HG03342 (cell line): ENCODE results near the gene AKR1C8.
"Not testable (repeated sequence)": the region's sequence is repeated elsewhere in the genome, so short reads cannot be mapped to it uniquely, and the experiment has no call there.

Source experiments
- ATAC-seq: cut with Tn5 transposase; IDR thresholded peaks from one replicate; pipeline ENCODE4 v1.9.1; 2021; ENCODE audit warnings: mild to moderate bottlenecking, moderate library complexity; ENCODE audit not compliant: unreplicated experiment

AKR1C8 gene

GRCh38 chr10:5109861-5110260 is 75.1 kb downstream of the AKR1C8 start:
- ATAC-seq = not testable (repeated sequence)

- no peak for ATAC-seq
Measured at GRCh38 chr10:5108658-5109416, 76.1 kb downstream of the AKR1C8 start.

- no peak for ATAC-seq
Measured at GRCh38 chr10:5107860-5108526, 77.0 kb downstream of the AKR1C8 start.

- no peak for ATAC-seq
Measured at GRCh38 chr10:5106553-5106952, 78.4 kb downstream of the AKR1C8 start.

- no peak for ATAC-seq
Measured at GRCh38 chr10:5105626-5106025, 79.3 kb downstream of the AKR1C8 start.
